ENCODE results near the gene DLG2. TPM values are rescaled to one million over a fixed set of nuclear protein-coding genes. Genes with fewer than 3 reads are reported as not detected.
"Not testable (repeated sequence)": the region's sequence is repeated elsewhere in the genome, so short reads cannot be mapped to it uniquely, and the experiment has no call there.

DLG2 gene
- total RNA-seq, 1 donor from 2014 or later: 0.18 TPM

GRCh38 chr11:83472806-83473205 is 2154.3 kb downstream of the DLG2 start:
- no peak for DNase-seq (ENCODE audit: extremely low read depth, low read depth, low spot score)

GRCh38 chr11:83471831-83472727 is 2155.1 kb downstream of the DLG2 start:
- DNase-seq (ENCODE audit: extremely low read depth, low read depth, low spot score): no peak

- no peak for DNase-seq (ENCODE audit: extremely low read depth, low read depth, low spot score)
Measured at GRCh38 chr11:83467837-83468236, 2159.3 kb downstream of the DLG2 start.

- no peak for DNase-seq (ENCODE audit: extremely low read depth, low read depth, low spot score)
Measured at GRCh38 chr11:83464160-83464944, 2162.8 kb downstream of the DLG2 start.

GRCh38 chr11:83459798-83460197 is 2167.3 kb downstream of the DLG2 start:
- DNase-seq (ENCODE audit: extremely low read depth, low read depth, low spot score): no peak

GRCh38 chr11:83456566-83456965 is 2170.6 kb downstream of the DLG2 start:
- DNase-seq (ENCODE audit: extremely low read depth, low read depth, low spot score): no peak

GRCh38 chr11:83456075-83456474 is 2171.1 kb downstream of the DLG2 start:
- no peak for DNase-seq (ENCODE audit: extremely low read depth, low read depth, low spot score)

GRCh38 chr11:83455356-83455755 is 2171.8 kb downstream of the DLG2 start:
- DNase-seq (ENCODE audit: extremely low read depth, low read depth, low spot score): no peak

- DNase-seq (ENCODE audit: extremely low read depth, low read depth, low spot score): no peak
Measured at GRCh38 chr11:83454674-83455073, 2172.5 kb downstream of the DLG2 start.

- DNase-seq (ENCODE audit: extremely low read depth, low read depth, low spot score): no peak
Measured at GRCh38 chr11:83449338-83449913, 2177.7 kb downstream of the DLG2 start.

GRCh38 chr11:83448686-83449085 is 2178.5 kb downstream of the DLG2 start:
- DNase-seq (ENCODE audit: extremely low read depth, low read depth, low spot score): no peak

- DNase-seq (ENCODE audit: extremely low read depth, low read depth, low spot score): not testable (repeated sequence)
Measured at GRCh38 chr11:83443880-83444279, 2183.3 kb downstream of the DLG2 start.

GRCh38 chr11:83441601-83442000 is 2185.5 kb downstream of the DLG2 start:
- no peak for DNase-seq (ENCODE audit: extremely low read depth, low read depth, low spot score)

- no peak for DNase-seq (ENCODE audit: extremely low read depth, low read depth, low spot score)
Measured at GRCh38 chr11:83441171-83441570, 2186.0 kb downstream of the DLG2 start.

- no peak for DNase-seq (ENCODE audit: extremely low read depth, low read depth, low spot score)
Measured at GRCh38 chr11:83438438-83438837, 2188.7 kb downstream of the DLG2 start.

GRCh38 chr11:83437939-83438338 is 2189.2 kb downstream of the DLG2 start:
- no peak for DNase-seq (ENCODE audit: extremely low read depth, low read depth, low spot score)

- DNase-seq (ENCODE audit: extremely low read depth, low read depth, low spot score): no peak
Measured at GRCh38 chr11:83436855-83437254, 2190.3 kb downstream of the DLG2 start.

- not testable (repeated sequence) for DNase-seq (ENCODE audit: extremely low read depth, low read depth, low spot score)
Measured at GRCh38 chr11:83434812-83435211, 2192.3 kb downstream of the DLG2 start.

GRCh38 chr11:83427943-83428342 is 2199.2 kb downstream of the DLG2 start:
- DNase-seq (ENCODE audit: extremely low read depth, low read depth, low spot score): no peak

GRCh38 chr11:83427501-83427900 is 2199.6 kb downstream of the DLG2 start:
- no peak for DNase-seq (ENCODE audit: extremely low read depth, low read depth, low spot score)

GRCh38 chr11:83425137-83425466 is 2202.0 kb downstream of the DLG2 start:
- no peak for DNase-seq (ENCODE audit: extremely low read depth, low read depth, low spot score)

Data from glomerular endothelial cell (primary cell).